Measurements from ENCODE around the gene ZNF804B.

DNA sequence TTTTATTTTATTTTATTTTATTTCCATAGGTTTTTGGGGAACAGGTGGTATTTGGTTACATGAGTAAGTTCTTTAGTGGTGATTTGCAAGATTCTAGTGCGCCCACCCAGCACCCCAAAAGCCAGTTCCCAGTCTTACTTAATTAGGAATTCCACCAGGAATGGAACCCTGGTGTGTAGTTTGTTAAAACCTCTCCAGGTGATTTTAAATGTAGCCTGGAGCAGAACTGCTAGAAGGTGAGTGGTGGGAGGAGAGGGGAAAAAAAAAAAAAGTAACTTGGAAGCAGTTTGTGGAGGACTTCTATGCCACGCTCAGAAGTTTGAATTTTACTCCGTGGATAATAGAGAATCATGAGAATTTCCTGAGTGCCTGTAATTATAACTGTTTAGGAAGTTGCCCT lies 41.5 kb downstream of the ZNF804B start:
- TF ChIP-seq CTCF (IDR thresholded peaks at IDR 0.05) (no peak), POLR2AphosphoS5 (IDR thresholded peaks at IDR 0.05) (no peak), POLR2A (IDR thresholded peaks at IDR 0.05) (no peak), EP300 (IDR thresholded peaks at IDR 0.05) (no peak)
